GM19025 (cell line): Measurements from ENCODE around the gene A1BG.

Source experiments
- ATAC-seq: cut with Tn5 transposase; IDR thresholded peaks from one replicate; pipeline ENCODE4 v1.9.1; 2021; ENCODE audit warnings: mild to moderate bottlenecking, low read depth, moderate library complexity; ENCODE audit not compliant: unreplicated experiment

Gene A1BG, protein sequence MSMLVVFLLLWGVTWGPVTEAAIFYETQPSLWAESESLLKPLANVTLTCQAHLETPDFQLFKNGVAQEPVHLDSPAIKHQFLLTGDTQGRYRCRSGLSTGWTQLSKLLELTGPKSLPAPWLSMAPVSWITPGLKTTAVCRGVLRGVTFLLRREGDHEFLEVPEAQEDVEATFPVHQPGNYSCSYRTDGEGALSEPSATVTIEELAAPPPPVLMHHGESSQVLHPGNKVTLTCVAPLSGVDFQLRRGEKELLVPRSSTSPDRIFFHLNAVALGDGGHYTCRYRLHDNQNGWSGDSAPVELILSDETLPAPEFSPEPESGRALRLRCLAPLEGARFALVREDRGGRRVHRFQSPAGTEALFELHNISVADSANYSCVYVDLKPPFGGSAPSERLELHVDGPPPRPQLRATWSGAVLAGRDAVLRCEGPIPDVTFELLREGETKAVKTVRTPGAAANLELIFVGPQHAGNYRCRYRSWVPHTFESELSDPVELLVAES

DNA sequence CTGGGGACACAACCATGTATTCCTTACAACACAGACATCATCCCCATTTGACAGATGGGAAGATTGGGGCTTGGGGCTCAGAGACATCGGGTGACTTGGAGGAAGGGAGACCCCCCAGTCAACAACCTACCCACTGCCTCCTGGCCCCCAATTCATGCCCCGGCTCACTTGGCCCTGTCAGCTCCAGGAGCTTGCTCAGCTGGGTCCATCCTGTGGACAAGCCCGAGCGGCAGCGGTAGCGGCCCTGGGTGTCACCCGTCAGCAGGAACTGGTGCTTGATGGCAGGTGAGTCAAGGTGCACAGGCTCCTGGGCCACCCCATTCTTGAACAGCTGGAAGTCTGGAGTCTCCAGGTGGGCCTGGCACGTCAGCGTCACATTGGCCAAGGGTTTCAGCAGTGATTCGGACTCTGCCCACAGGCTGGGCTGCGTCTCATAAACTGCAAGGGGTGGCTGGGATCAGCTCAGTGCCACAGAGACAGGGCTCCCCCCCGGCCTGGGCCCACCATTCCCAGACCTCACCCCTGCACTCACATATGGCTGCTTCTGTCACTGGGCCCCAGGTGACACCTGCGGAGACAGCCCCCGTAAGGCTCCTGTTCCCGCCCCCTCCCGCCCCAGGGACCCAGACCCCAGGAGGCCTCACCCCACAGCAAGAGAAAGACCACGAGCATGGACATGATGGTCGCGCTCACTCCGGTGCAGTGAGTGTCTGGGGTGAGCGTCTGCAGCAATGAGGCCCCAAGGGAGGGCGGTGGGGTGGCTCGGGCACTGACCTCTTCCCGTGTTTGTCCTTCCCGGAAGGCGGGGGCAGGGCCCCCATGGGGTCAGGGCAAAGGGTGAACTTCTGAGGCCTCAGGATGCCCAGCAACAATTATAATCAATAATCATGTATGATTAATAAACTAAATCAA lies at the start of gene A1BG:
TSS of gene A1BG (minus strand) at position 733 of the 912 bp plus-strand sequence. CDS start at position 678, 55 bp downstream.
- no peak for ATAC-seq

DNA sequence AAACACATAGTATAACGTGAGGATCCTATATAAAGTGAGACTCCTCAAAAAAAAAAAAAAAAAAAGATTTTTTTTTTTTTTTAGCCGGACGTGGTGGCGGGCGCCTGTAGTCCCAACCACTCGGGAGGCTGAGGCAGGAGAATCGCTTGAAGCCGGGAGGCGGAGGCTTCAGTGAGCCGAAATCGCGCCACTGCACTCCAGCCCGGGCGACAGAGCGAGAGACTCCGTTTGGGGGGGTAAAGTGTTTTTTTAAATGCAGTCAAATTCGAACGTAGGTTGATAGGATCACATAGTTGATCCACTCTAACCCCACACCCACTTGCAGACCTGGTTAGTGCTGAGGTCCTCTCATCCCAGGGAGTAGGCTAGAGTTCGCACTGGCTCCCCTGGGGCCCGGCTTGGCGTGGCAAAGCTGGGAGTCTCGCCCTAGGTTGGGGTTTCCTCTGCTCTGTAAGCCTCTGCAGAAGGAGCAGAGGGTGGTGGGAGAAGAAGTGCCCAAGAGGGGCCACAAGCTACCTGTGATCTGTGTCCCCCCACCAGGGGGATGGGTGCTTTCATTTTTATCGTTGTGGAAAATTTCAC lies 48.6 kb upstream of the A1BG start:
- ATAC-seq, result no peak

DNA sequence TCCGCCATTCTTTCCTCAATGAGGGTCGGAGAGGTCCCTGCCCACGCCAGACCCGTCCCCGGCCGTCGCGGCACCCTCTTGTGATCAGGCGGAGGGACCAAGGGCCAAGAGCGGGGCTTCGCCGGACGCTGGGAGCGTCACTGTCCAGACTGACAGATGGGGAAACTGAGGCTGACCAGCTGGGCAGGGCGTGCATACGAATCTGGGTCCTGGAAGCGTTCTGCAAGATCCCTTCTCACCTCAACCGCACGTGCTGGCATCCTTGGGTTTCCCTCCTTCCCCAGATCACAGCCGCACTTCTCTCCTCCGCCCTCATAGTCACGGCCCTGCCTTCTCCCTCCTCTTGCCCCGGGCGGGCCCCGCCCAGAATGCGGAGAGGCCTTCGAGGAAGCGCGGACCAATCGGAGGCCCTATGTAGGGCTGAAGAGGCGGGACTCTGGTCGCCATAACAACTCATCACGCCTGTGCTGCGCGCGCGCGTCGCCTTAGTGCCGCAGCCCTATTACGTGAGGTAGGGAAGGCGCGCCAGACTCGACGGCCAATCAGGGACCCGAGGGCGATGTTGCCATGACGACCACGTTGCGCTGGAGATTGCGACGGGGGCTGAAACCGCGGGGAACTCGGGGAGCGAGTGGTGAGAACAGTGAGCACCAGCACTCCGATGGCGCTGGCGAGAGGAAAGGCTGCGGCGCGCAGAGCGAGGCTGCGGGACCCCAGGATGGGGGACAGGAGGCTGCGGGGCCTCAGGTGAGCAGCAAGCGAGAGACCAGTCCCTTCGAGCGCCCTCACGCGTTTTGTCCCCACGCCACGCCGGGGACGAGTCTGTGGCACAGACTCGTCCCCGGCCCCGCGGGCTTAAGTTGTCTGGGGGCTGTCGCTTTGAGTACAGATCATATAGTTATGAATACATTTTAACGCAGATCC lies 47.9 kb upstream of the A1BG start:
- ATAC-seq, result peak; percentile 95

DNA sequence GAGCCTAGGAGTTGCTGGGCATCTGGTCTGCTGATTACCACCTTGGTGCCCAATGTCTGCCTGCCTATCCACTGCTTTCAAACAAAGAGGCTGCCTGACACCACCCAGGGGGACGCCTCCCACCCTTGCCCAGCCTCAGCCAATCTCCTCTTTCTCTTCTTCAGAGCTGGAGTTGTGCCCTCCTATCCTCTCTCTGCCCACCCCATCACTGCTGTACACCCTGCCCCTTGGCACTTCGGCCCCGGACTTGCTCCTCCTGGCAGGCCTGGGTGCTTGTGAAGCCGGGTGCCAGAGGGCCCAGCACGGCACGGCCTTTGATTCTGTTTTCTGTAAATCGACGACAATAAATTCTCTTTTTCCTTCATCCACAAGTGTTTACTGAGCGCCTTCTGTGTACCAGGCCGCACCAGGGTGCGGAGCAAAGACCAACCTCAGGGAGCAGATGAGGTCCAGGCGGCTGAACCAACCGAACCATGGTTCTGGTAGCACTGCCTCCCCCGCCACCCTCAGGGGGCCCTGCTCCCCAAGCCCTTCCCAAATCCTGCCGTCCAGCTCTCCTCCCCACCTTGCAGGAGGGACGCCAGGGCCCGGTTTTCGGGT lies 47.1 kb upstream of the A1BG start:
- ATAC-seq, result no peak

DNA sequence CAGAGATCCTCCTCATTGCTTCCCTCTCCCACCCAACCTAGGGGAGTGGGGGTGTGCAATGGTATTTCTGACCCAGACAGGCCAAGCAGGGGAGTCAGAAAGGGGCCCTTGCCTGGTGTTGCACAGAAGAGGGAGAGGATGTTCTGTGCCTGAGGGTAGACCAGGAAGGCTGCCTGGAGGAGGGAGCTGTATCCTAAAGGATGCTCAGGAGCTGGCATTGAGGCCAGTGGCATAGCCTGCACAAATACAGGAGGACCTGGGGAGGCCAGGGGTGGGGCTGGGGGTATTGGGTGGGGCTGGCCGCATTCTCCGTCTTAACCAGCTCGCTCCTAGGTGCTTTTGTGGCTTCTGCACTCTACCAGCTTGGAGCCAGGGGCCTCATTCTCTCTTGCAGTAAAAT lies 46.6 kb upstream of the A1BG start:
- no peak for ATAC-seq

DNA sequence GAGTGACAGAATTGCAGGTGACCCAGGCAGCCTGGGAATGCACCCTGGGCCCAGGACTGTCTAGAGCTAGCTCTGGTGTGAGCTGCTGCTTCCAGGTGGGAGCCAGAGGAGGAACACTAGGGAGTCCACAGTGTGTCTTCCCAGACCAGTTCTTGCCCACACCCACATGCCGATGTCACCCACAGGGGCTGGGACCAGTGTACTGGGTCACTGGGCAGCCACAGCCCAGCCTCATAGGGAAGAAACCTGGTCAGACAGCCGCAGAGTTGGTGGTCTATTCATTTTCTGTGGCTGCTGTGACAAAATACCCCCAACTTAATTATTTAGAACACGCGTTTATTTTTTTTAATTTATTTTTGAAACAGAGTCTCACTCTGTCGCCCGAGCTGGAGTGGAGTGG lies 45.3 kb upstream of the A1BG start:
- ATAC-seq, result no peak

DNA sequence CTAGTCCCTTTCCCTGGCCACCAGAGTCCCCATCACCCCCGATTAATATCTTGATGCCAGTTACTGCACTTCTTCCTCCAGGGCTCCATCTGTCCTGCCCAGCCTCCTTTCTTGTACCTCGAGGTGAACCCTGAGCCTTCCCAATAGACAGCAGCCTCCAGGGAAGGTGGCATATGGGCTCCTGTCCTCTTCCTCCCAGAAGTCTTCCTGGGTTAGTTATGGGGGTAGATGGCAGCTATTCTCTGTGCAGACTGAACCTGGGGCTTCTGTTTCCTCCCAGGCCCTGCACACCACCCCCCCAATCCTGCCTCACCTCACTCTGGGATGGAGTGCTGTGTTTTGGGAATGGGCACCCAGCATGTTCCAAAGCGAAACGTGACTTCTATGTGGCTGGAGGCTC lies 44.8 kb upstream of the A1BG start:
- no peak for ATAC-seq

DNA sequence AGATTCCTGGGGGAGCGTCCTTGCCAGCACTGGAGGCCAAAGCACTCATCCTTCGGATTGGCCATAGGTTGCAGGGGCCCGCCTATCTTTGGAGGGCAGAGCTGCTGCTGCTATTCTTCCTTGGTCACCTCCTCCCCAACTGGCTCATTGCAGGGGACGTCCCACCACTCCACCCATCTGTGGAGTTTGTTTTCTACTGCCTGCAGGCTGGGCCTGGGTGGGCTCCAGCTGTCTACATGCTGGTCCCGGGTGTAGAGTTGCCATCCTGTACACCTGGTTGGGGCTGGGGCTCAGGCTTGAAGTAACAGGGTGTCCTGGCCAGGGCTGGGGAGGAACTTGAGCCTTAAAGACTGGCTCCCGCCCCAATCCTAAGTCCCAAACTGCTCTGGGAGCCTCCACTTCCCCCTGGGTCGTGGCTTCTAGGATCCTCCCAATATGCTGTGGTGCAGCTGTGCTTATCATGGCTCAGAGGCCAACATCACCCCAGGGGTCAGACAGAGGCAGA lies 44.3 kb upstream of the A1BG start:
- ATAC-seq, result no peak

DNA sequence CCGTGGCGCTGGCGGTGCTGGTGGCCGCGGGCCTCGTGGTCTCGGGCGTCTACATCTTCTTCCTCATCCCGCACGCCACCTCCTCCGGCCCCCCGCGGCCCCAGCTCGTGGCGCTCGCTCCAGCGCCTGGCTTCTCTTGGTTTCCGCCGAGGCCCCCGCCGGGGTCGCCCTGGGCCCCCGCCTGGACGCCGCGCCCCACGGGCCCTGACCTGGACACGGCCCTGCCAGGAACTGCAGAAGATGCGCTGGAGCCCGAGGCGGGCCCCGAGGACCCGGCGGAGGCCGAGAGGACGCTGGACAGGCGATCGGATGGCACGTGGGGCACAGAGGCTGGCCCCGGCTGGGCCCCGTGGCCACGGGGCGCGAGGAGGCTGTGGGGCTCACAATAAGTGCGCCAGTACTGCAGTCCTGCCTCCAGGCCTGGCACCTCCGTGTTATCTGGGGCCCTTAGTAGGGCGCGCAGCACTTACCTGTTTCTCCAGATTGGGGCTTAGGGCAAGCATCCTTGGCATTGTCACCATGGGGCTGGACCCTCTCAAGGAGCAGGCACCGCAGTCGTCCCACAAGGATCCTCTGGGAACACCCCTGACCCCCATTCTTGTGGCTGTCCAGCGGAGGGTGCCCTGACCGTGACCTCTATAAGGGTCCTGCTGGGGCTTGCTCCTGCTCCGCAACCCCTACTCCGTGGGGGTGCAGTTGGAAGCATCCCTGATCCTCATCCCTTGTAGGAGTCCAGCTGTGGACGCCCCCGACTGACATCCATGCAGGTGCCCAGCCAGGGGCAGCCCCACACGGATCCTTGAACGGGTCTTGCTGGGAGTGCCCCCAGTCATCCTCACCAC lies 43.6 kb upstream of the A1BG start:
- ATAC-seq, result no peak

DNA sequence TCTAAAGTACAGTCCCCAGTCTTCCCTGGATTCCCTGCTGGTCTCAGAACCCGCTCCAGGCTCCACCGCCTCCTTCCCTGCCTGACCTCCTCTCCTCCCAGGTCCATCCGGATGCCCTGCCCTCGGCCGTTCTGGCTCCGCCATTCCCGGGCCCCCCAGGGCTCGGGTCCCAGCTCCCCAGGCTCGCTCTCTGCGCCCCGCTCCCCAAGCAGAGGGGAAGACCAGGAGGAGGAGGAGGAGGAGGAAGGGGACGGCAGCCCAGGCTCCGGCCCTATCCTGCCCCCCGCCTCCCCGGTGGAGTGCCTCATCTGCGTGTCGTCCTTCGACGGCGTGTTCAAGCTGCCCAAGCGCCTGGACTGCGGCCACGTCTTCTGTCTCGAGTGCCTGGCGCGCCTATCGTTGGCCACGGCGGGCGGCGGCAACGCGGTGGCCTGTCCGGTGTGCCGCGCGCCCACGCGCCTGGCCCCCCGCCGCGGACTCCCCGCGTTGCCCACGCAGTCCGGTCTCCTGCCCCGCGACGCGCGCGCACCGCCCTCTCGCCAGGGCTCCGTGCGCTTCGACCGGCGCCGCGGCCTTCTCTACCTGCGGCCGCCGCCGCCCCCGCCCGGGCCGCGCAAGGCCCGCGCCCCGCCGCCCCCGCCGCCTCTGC lies 42.8 kb upstream of the A1BG start:
- no peak for ATAC-seq

DNA sequence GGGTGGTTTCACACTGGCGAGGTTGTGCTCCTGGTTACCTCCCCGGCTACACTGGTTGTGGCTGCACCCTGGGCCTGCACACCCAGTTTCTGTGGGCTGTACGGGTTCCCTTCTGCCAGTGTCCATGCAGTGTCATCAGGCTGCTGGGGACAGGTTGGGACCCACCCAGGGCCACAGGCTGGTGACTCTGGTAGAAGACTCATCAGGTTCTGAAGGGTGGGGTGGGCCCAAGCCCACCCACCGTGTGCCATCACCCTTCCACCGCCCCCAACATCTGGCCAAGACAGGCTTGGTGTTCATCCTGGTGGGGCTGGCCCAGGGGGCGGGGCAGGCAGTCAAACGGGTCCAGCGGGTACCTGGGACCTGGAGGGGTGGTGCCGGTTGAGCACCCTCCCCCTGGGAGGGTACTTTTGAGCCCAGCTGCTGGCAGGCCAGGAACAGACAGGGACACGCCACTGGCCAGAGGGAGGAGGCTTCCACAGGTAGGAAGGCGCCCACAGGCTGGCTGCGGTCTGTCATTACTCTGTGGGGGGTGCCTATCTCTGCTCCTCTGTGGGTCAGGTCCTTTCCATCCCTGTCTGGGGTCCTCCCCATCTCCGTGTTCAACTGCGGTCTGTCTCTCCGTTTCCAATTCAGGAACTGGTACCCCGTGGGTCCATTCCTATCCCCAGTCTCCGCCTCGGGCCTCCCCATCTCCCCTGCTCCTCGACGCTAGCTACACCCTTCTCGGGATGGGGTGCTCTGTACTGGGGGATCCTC lies 42.1 kb upstream of the A1BG start, which contains the start of gene RNF225:
TSS of gene RNF225 (plus strand) at position 437 of the 759 bp plus-strand sequence. CDS start 434 bp downstream, outside the sequence.
- ATAC-seq, result no peak

DNA sequence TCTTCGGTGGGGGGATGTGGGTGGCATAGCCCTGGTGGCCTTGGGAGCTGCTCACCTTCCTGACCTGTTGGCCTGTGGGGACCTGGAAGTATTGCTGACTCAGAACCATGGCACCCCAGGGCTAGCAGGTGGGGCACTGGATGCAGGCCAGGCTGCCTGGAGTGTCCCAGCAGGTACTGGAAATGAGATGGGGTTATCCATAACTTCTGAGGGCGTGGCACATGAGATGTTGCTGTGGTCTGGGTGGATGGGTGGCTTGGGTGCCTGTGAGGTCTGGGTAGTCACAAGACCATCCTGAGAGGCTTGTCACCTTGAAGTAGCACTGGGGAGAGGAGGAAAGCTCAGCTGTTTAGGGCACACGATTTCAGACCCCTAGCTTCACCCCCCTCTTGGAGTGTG lies 41.5 kb upstream of the A1BG start:
- no peak for ATAC-seq

DNA sequence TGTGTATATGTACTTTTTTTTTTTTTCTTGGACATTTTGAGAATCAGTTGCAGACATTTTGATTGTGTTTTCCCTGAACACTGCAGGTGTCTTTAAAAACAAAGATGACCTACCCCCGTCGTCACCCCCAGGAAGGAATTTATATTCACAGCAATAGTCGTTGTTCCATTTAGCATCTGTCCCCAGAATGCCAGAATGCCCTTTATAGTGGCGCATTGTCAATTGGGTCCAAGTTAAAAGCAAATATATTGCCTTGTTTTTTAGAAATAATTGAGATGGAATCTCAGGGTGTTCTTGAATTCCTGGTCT lies 40.4 kb upstream of the A1BG start:
- ATAC-seq, result no peak

DNA sequence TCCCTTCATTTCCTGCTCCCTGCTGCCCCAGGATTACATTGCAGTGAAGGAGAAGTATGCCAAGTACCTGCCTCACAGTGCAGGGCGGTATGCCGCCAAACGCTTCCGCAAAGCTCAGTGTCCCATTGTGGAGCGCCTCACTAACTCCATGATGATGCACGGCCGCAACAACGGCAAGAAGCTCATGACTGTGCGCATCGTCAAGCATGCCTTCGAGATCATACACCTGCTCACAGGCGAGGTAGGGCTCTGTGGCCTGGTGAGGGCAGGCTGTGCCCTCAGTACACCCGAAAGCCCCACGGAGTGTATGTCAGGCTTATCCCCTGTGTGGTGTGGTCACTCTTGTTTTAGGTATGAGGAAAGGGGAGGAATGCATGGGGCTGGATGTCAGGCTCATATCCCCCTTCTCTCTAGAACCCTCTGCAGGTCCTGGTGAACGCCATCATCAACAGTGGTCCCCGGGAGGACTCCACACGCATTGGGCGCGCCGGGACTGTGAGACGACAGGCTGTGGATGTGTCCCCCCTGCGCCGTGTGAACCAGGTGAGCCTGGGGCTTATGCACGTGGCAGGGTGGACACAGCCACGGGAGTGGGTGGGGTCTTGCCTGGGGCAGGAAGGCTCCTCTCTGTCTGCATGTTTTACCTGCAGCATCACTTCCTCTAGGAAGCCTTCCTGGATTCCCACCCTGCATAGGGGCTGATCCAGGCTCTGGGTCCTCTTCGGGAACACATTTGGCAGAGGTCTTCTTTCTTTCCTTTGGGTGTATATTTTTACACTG lies 39.8 kb upstream of the A1BG start:
- ATAC-seq, result no peak

DNA sequence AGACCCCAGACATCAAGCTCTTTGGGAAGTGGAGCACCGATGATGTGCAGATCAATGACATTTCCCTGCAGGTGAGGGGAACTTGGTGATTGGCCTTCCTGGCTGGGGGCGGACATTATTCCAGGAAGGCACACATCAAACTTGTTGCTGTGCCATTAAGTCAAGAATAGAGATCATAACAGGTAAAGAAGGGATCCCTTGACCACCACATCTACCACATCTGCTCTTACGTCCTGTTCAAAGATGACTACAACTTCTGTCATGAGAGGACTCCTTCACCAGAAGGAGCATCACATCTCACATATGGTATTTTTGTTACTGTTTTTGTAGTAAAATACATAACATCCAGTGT lies 34.9 kb upstream of the A1BG start:
- ATAC-seq, result no peak

DNA sequence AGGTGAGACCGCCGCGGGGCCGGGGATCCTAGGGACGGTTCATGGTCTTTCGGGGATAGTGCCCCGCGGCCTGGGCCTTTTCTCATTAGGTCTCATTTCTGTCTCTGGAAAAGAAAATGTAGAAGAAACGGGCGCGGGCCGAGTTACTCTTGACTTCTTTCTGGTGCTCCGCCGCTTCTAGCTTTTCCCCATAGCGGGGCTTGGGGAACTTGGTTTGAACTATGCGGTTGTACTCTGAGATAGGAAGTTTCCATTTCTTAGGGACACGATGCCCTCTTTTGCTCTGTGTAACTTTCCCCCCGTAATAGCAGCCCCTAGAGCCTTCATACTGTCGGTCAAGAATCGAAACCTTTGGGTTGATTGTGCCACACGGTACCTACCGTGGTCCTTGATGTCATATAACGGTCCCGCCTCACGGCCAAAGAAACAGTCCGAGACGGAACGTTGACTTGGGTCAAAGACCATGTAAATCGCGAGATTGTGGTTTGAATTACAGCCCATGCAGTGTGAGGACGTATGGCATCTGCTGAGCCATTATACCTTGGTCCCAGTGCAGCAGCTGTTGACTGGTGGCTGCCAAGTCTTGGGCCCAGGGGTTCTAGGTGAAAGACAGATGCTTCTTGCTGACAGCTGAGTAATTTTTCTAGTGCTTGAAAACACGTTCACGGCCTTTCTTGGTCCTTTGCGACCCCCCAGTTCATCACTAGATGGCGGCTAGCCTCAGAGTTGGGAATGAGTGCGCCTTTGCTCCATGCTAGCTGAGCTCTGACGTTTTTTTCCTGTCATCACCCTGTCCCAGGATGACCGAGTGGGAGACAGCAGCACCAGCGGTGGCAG lies 34.3 kb upstream of the A1BG start:
- ATAC-seq, result no peak
